Calu3 (cell line): ENCODE results near the gene MUC2. TPM values are rescaled to one million over a fixed set of nuclear protein-coding genes. Genes with fewer than 3 reads are reported as not detected.

Experiments
- BruUV-seq: library from RNA; stranded (reverse); fragments of 400-500 nt; replicated peaks from 2 replicates; lab custom pipeline; 2021; lab: Mats Ljungman, UMichigan
- CTCF ChIA-PET: fragments of 300-600 bp; sonication (Branson Sonifier 250); formaldehyde crosslinking; loops from one replicate; lab custom pipeline; 2022; ENCODE audit warnings: antibody characterized with exemption; lab: Charles Lee
- DNase-seq: peaks from one replicate; pipeline ENCODE4 v3.0.0; 2022
- H3K27ac Mint-ChIP-seq: one replicate; pipeline ENCODE4 v1.8.0; 2022; ENCODE audit warnings: mixed read lengths; ENCODE audit not compliant: unreplicated experiment
- H3K27me3 Mint-ChIP-seq: one replicate; pipeline ENCODE4 v1.8.0; 2022; ENCODE audit warnings: mixed read lengths; ENCODE audit not compliant: unreplicated experiment
- H3K36me3 Mint-ChIP-seq: one replicate; pipeline ENCODE4 v1.8.0; 2022; ENCODE audit warnings: mild to moderate bottlenecking, moderate library complexity, mixed read lengths; ENCODE audit not compliant: insufficient read depth, unreplicated experiment
- H3K4me1 Mint-ChIP-seq: one replicate; pipeline ENCODE4 v1.8.0; 2022; ENCODE audit warnings: mild to moderate bottlenecking, low read depth, mixed read lengths; ENCODE audit not compliant: unreplicated experiment
- H3K4me3 Mint-ChIP-seq: one replicate; pipeline ENCODE4 v1.8.0; 2022; ENCODE audit warnings: mild to moderate bottlenecking, low read depth, moderate library complexity, mixed read lengths; ENCODE audit not compliant: unreplicated experiment
- H3K9me3 Mint-ChIP-seq: one replicate; pipeline ENCODE4 v1.8.0; 2022; ENCODE audit warnings: low read depth, mixed read lengths; ENCODE audit not compliant: unreplicated experiment
- CTCF ChIP-seq: fragments of 200-600 bp; IDR thresholded peaks from one replicate; pipeline ENCODE4 v1.8.0; 2022; ENCODE audit warnings: antibody characterized with exemption; ENCODE audit not compliant: unreplicated experiment
- intact Hi-C: fragments of 100-400 bp; cut with micrococcal nuclease; formaldehyde crosslinking; loops from one replicate; pipeline ENCODE4 v1.10.0; 2022; ENCODE audit not compliant: unreplicated experiment
- total RNA-seq: library from RNA; stranded (reverse); gene quantifications from 2 replicates; pipeline ENCODE4 v1.2.3, GENCODE V29; 2022

The MUC2 gene
- total RNA-seq, 1 experiment from 2014 or later, result not detected

GRCh38 chr11:1040428-1041148 is 34.1 kb upstream of the MUC2 start:
- H3K9me3 Mint-ChIP-seq, result peaks cover 4% of the 10 kb centered on the region
- intact Hi-C loops, result loop anchor here (10.0 kb wide), 1 partner anchor 116 kb away; the partner anchor contains the start of gene AP2A2
- peaks cover 16% of the 10 kb centered on the region for H3K4me1 Mint-ChIP-seq
- BruUV-seq, result no TSS peak
- no peak for TF ChIP-seq CTCF
- peak; percentile 53 for DNase-seq
- H3K27ac Mint-ChIP-seq, result peak overlapping the region; percentile 71
- CTCF ChIA-PET, result interaction anchor here (1.2 to 1.6 kb wide), 2 partner anchors 11 to 181 kb away, joined by 3 read pairs; no protein-coding TSS in a partner anchor
- no peak overlapping the region for H3K4me3 Mint-ChIP-seq
- H3K36me3 Mint-ChIP-seq, result peaks cover 12% of the 10 kb centered on the region
- H3K27me3 Mint-ChIP-seq, result peaks cover 22% of the 10 kb centered on the region

- intact Hi-C loops, result loop anchor here (10.0 kb wide), 1 partner anchor 116 kb away; the partner anchor contains the start of gene AP2A2
- Mint-ChIP-seq H3K27ac (no peak overlapping the region), H3K9me3 (peaks cover 4% of the 10 kb centered on the region), H3K4me1 (peaks cover 16% of the 10 kb centered on the region), H3K4me3 (no peak overlapping the region), H3K36me3 (peaks cover 12% of the 10 kb centered on the region), H3K27me3 (peaks cover 23% of the 10 kb centered on the region)
- no TSS peak for BruUV-seq
- no peak for TF ChIP-seq CTCF
- CTCF ChIA-PET, result no interaction called here
- no peak for DNase-seq
Measured at GRCh38 chr11:1041149-1041467, 33.6 kb upstream of the MUC2 start.

- peaks cover 16% of the 10 kb centered on the region for H3K4me1 Mint-ChIP-seq
- intact Hi-C loops, result loop anchor here (10.0 kb wide), 1 partner anchor 117 kb away; the partner anchor contains the start of gene AP2A2
- CTCF ChIA-PET, result interaction anchor here (0.6 to 1.5 kb wide), 4 partner anchors 31 to 542 kb away, joined by 3 to 17 read pairs (median 4); no protein-coding TSS in a partner anchor
- H3K36me3 Mint-ChIP-seq, result peaks cover 12% of the 10 kb centered on the region
- no peak for DNase-seq
- no TSS peak for BruUV-seq
- TF ChIP-seq CTCF, result no peak
- H3K27ac Mint-ChIP-seq, result no peak overlapping the region
- H3K4me3 Mint-ChIP-seq, result no peak overlapping the region
- H3K27me3 Mint-ChIP-seq, result peaks cover 25% of the 10 kb centered on the region
- peaks cover 4% of the 10 kb centered on the region for H3K9me3 Mint-ChIP-seq
Measured at GRCh38 chr11:1041471-1041870, 33.2 kb upstream of the MUC2 start.

- intact Hi-C loops, result loop anchor here (10.0 kb wide), 1 partner anchor 117 kb away; the partner anchor contains the start of gene AP2A2
- BruUV-seq, result no TSS peak
- no peak overlapping the region for H3K4me3 Mint-ChIP-seq
- peaks cover 4% of the 10 kb centered on the region for H3K9me3 Mint-ChIP-seq
- CTCF ChIA-PET, result interaction anchor here (0.6 to 1.5 kb wide), 5 partner anchors 9 to 541 kb away, joined by 3 to 17 read pairs (median 5); no protein-coding TSS in a partner anchor
- H3K36me3 Mint-ChIP-seq, result peaks cover 12% of the 10 kb centered on the region
- H3K27ac Mint-ChIP-seq, result no peak overlapping the region
- no peak for TF ChIP-seq CTCF
- H3K4me1 Mint-ChIP-seq, result peaks cover 16% of the 10 kb centered on the region
- DNase-seq, result peak; percentile 70
- H3K27me3 Mint-ChIP-seq, result peaks cover 31% of the 10 kb centered on the region
Measured at GRCh38 chr11:1041936-1042608, 32.6 kb upstream of the MUC2 start.
